Astrocyte (in vitro differentiated cells and primary cell): ENCODE data around the gene ACSF3. TPM values are rescaled to one million over a fixed set of nuclear protein-coding genes. Genes with fewer than 3 reads are reported as not detected.

ENCODE experiments used
- DNase-seq: peaks from one replicate; pipeline ENCODE4 v3.0.0-alpha.2; 2010; ENCODE audit warnings: low read depth
- FAIRE-seq: peaks from 2 replicates; lab custom pipeline; 2011; peaks lifted over from hg19 to GRCh38; lab: Jason Lieb, UNC
- H2AFZ ChIP-seq: 2 replicates; pipeline ENCODE4 v1.6.0; 2012; ENCODE audit warnings: low read depth, low read length, inconsistent platforms
- H3K27ac ChIP-seq: 2 replicates; pipeline ENCODE4 v1.5.1; 2011; ENCODE audit warnings: low read depth, low read length, inconsistent platforms
- H3K27me3 ChIP-seq: 2 replicates; pipeline ENCODE4 v1.6.0; 2011; ENCODE audit warnings: low read length, inconsistent platforms; ENCODE audit not compliant: insufficient read depth
- H3K36me3 ChIP-seq: 2 replicates; pipeline ENCODE4 v1.5.1; 2011; ENCODE audit warnings: low read length, inconsistent platforms; ENCODE audit not compliant: insufficient read depth
- H3K4me1 ChIP-seq: 2 replicates; pipeline ENCODE4 v1.5.1; 2011; ENCODE audit warnings: low read length, inconsistent platforms; ENCODE audit not compliant: insufficient read depth
- H3K4me2 ChIP-seq: 2 replicates; pipeline ENCODE4 v1.6.0; 2012; ENCODE audit warnings: low read length, inconsistent platforms
- H3K4me3 ChIP-seq: 2 replicates; pipeline ENCODE4 v1.5.1; 2011; ENCODE audit warnings: low read depth, mild to moderate bottlenecking, low read length, inconsistent platforms; ENCODE audit not compliant: insufficient read depth
- H3K79me2 ChIP-seq: 2 replicates; pipeline ENCODE4 v1.6.0; 2012; ENCODE audit warnings: mild to moderate bottlenecking, low read length, inconsistent platforms; ENCODE audit not compliant: insufficient read depth
- H3K9ac ChIP-seq: 2 replicates; pipeline ENCODE4 v1.6.0; 2012; ENCODE audit warnings: mild to moderate bottlenecking, low read length, inconsistent platforms
- H3K9me3 ChIP-seq: 2 replicates; pipeline ENCODE4 v1.5.1; 2012; ENCODE audit warnings: low read depth, mild to moderate bottlenecking, low read length, inconsistent platforms; ENCODE audit not compliant: insufficient read depth
- H4K20me1 ChIP-seq: 2 replicates; pipeline ENCODE4 v1.6.0; 2012; ENCODE audit warnings: low read length, inconsistent platforms; ENCODE audit not compliant: insufficient read depth
- H3K27ac Mint-ChIP-seq: one replicate; pipeline ENCODE4 v1.8.0; 2021; ENCODE audit warnings: mild to moderate bottlenecking, mixed read lengths; ENCODE audit not compliant: unreplicated experiment
- H3K27me3 Mint-ChIP-seq: one replicate; pipeline ENCODE4 v1.8.0; 2021; ENCODE audit warnings: low read depth, mixed read lengths; ENCODE audit not compliant: unreplicated experiment
- H3K36me3 Mint-ChIP-seq: one replicate; pipeline ENCODE4 v1.8.0; 2021; ENCODE audit warnings: low read depth, mixed read lengths; ENCODE audit not compliant: unreplicated experiment
- H3K4me1 Mint-ChIP-seq: one replicate; pipeline ENCODE4 v1.8.0; 2021; ENCODE audit warnings: low read depth, mixed read lengths; ENCODE audit not compliant: unreplicated experiment
- H3K4me3 Mint-ChIP-seq: one replicate; pipeline ENCODE4 v1.8.0; 2021; ENCODE audit warnings: mild to moderate bottlenecking, moderate library complexity, mixed read lengths; ENCODE audit not compliant: unreplicated experiment
- H3K9me3 Mint-ChIP-seq: one replicate; pipeline ENCODE4 v1.8.0; 2021; ENCODE audit warnings: mild to moderate bottlenecking, mixed read lengths; ENCODE audit not compliant: unreplicated experiment
- EZH2 ChIP-seq: IDR thresholded peaks from 2 replicates; pipeline ENCODE4 v1.6.1; 2012; ENCODE audit warnings: mild to moderate bottlenecking, low read length, inconsistent platforms; ENCODE audit not compliant: insufficient read depth
- total RNA-seq: library from RNA; stranded (reverse); gene quantifications from 2 replicates; pipeline ENCODE4 v1.2.1, GENCODE V29; 2021
- TF ChIP-seq, protein P1 (sequence below): IDR thresholded peaks from 2 replicates; pipeline ENCODE4 v1.5.1; 2011; ENCODE audit warnings: low read depth, mild to moderate bottlenecking, inconsistent platforms, low read length, moderate library complexity; ENCODE audit not compliant: insufficient read depth

Gene ACSF3
- total RNA-seq, 1 donor from 2014 or later = 17.0 TPM

DNA sequence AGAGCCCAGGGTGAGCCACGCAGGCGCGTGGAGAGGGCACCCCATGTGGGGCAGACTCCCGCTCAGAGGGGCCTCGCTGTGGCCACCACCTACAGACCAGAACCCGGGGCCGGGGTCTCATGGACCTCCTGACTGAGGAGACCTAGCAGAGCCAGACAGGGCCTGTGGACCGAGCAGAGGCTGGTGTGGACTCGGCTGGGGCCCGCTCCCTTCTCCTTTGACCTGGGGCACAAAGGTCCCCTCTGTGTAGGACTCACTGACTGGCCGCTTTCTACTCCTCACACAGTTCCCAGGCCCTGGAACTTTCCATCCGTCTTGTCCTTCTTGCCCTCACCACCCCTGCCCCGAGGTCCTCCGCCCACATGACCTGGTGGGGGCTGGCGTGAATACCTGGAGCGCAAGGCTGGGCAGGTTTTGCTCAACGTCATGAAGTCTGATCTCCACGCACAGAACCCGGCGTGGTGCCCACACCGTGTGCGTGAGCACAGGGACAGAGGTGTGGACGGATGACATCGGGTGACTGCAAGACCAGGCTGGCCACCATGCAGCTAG lies 44.7 kb upstream of the ACSF3 start:
- Histone ChIP-seq H2AFZ (no peak overlapping the region), H3K27ac (no peak overlapping the region), H3K4me3 (no peak overlapping the region), H3K9me3 (no peaks in the 10 kb centered on the region), H3K79me2 (no peaks in the 10 kb centered on the region), H3K27me3 (peaks cover 30% of the 10 kb centered on the region), H3K4me2 (no peak overlapping the region), H3K9ac (no peak overlapping the region), H4K20me1 (no peaks in the 10 kb centered on the region), H3K36me3 (no peaks in the 10 kb centered on the region), H3K4me1 (no peaks in the 10 kb centered on the region)
- no peak for FAIRE-seq
- Mint-ChIP-seq H3K36me3 (no peaks in the 10 kb centered on the region), H3K4me3 (no peak overlapping the region), H3K4me1 (peaks cover 1% of the 10 kb centered on the region), H3K27me3 (peaks cover 36% of the 10 kb centered on the region), H3K9me3 (no peaks in the 10 kb centered on the region), H3K27ac (peak overlapping the region; percentile 80)
- no peak for TF ChIP-seq EZH2
- TF ChIP-seq, protein P1, sequence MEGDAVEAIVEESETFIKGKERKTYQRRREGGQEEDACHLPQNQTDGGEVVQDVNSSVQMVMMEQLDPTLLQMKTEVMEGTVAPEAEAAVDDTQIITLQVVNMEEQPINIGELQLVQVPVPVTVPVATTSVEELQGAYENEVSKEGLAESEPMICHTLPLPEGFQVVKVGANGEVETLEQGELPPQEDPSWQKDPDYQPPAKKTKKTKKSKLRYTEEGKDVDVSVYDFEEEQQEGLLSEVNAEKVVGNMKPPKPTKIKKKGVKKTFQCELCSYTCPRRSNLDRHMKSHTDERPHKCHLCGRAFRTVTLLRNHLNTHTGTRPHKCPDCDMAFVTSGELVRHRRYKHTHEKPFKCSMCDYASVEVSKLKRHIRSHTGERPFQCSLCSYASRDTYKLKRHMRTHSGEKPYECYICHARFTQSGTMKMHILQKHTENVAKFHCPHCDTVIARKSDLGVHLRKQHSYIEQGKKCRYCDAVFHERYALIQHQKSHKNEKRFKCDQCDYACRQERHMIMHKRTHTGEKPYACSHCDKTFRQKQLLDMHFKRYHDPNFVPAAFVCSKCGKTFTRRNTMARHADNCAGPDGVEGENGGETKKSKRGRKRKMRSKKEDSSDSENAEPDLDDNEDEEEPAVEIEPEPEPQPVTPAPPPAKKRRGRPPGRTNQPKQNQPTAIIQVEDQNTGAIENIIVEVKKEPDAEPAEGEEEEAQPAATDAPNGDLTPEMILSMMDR = no peak
- DNase-seq = no peak

DNA sequence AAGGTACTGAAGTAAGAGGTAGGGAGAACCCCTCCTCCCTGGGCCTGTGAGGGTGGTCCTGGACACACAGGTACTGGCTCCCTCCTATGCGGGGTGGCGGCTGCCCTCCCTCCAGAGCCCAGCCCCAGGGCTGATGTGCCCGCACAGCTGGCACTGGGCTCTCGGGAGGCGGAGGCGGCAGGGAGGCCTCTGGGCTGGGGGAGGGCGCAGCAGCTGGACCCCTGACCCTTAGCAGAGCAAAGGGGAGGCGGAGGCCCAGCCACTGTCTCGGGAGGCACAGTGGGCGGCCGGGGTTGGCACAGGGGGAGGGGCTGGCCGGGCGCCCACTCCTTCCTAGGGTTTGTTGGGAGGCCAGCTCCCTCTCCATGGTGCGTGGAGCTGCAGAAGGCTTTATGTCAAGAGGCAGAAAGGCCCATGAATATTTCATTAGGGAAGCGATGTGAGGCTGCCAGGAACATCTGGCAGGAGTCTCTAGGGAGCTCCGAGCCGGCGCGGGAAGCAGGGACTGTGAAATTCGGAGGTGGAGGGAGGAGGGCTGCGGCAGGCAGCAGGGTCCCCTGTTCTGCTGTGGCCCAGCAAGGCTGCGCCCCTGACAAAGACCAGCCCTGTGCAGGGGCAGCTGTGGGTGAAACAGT lies 44.1 kb upstream of the ACSF3 start:
- H3K9ac ChIP-seq = no peak overlapping the region
- no peaks in the 10 kb centered on the region for H3K4me1 ChIP-seq
- H3K36me3 Mint-ChIP-seq = no peaks in the 10 kb centered on the region
- H3K4me3 ChIP-seq = no peak overlapping the region
- no peaks in the 10 kb centered on the region for H3K9me3 ChIP-seq
- no peaks in the 10 kb centered on the region for H4K20me1 ChIP-seq
- no peak overlapping the region for H3K27ac ChIP-seq
- peaks cover 30% of the 10 kb centered on the region for H3K27me3 Mint-ChIP-seq
- TF ChIP-seq, protein P1 = no peak
- TF ChIP-seq EZH2 = no peak
- no peak overlapping the region for H3K4me3 Mint-ChIP-seq
- H3K27me3 ChIP-seq = peaks cover 26% of the 10 kb centered on the region
- H3K79me2 ChIP-seq = no peaks in the 10 kb centered on the region
- no peaks in the 10 kb centered on the region for H3K36me3 ChIP-seq
- H3K4me1 Mint-ChIP-seq = peaks cover 1% of the 10 kb centered on the region
- DNase-seq = no peak
- H2AFZ ChIP-seq = no peak overlapping the region
- no peak for FAIRE-seq
- no peak overlapping the region for H3K4me2 ChIP-seq
- no peak overlapping the region for H3K27ac Mint-ChIP-seq
- no peaks in the 10 kb centered on the region for H3K9me3 Mint-ChIP-seq
